ENCODE data around the gene BCAS3. TPM values are rescaled to one million over a fixed set of nuclear protein-coding genes. Genes with fewer than 3 reads are reported as not detected.

The BCAS3 gene
- polyA plus RNA-seq, 4 donors: 17.7 to 31.6 (median 28.4) TPM

- DNase-seq (ENCODE audit: low read depth in 4 of 4, low spot score in 3 of 4): no peak
Observed at GRCh38 chr17:61397086-61397842, 719.6 kb downstream of the BCAS3 start.

DNA sequence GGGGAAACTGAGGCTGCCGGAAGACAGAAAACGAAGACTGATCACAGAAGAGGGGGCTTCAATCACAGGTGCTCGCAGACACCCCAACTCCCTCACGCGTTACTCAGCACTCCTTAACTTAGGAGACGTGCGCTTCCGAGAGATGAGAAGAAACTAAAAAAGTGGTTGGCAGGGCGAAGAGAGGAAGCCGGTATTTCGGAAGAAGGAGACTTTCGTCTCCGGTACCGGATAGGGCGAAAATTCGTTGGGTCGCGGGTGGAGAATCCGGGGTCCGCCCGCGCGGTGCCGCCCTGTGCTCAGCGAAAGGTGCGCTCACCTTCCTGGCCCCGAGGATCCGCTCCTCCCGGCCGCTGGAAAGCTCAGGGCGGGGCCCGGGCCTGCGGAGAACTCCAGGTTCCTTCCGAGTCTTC, 721.1 kb downstream of the BCAS3 start:
- DNase-seq (ENCODE audit: low read depth in 4 of 4, low spot score in 3 of 4): no peak

GRCh38 chr17:61399131-61400065, 721.7 kb downstream of the BCAS3 start, which contains the start of gene TBX2:
Gene TBX2, plus strand, starts transcription at chr17:61399843. Its CDS starts 334 bp downstream, at chr17:61400177.
- DNase-seq (ENCODE audit: low read depth in 4 of 4, low spot score in 3 of 4): peak in 3 of 4 donors; percentile 85 to 89 (median 86)

DNA sequence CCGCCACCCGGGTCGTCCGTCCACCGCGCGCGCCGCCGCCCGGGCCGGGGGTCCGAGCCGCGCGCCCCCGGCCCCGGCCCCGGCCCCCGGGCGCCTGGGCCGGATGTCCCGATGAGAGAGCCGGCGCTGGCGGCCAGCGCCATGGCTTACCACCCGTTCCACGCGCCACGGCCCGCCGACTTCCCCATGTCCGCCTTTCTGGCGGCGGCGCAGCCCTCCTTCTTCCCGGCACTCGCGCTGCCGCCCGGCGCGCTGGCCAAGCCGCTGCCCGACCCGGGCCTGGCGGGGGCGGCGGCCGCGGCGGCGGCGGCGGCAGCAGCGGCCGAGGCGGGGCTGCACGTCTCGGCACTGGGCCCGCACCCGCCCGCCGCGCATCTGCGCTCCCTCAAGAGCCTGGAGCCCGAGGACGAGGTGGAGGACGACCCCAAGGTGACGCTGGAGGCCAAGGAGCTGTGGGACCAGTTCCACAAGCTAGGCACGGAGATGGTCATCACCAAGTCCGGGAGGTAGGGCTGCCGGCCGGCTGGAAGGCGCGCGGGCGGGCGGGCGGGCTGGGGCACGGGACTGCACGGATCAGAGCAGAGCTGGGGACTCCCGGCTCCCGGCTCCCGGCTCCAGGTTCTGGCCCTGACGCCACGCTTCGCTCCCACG, 722.5 kb downstream of the BCAS3 start:
- DNase-seq (ENCODE audit: low read depth in 4 of 4, low spot score in 3 of 4): no peak

- DNase-seq (ENCODE audit: low read depth in 4 of 4, low spot score in 3 of 4): no peak
Observed at GRCh38 chr17:61400717-61401388, 723.2 kb downstream of the BCAS3 start.

DNA sequence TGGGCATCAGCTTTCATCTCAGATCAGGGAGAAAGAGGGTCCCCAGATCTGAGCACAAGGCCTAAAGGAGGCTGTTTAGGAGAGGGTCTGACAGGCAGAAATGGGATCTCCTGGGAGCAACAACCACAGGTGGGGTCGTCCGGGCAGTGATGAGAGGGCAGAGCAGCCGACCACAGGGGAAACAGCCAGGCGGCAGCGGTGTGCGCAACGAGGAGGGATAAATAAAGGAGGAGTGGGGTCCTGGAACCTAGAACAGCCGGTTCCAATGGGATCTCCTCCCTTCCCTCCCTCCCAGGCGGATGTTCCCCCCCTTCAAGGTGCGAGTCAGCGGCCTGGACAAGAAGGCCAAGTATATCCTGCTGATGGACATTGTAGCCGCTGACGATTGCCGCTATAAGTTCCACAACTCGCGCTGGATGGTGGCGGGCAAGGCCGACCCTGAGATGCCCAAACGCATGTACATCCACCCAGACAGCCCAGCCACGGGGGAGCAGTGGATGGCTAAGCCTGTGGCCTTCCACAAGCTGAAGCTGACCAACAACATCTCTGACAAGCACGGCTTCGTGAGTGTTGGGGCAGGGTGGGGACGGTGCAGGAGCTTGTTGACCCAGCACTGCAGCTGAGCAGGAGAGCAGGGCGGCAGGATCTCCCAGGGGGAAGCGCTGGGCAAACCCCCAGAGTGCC, 723.9 kb downstream of the BCAS3 start:
- DNase-seq (ENCODE audit: low read depth in 4 of 4, low spot score in 3 of 4): no peak

DNA sequence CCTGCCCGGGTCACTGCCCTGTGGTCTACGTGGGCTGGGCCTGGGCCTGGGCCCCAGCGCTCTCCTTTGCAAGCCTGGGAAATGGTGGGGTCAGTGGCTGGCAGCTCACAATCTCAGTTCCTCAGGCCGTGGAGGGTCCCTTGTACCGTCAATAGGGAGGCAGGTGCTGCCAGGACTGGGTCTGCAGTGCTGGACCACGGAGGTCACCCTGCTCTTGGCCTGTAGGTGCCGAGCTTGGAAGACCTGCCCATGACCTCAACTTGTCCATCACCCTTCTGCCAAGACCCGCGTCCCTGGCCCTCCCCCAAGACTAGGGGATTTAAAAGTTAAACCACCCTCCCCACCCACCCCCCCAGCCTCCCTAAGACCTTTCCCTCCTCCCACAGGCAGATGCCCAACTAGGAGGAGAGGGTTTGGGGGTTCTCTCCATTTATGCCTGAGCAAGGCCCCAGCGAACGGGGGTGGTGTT, 724.5 kb downstream of the BCAS3 start:
- no peak for DNase-seq (ENCODE audit: low read depth in 4 of 4, low spot score in 3 of 4)

DNA sequence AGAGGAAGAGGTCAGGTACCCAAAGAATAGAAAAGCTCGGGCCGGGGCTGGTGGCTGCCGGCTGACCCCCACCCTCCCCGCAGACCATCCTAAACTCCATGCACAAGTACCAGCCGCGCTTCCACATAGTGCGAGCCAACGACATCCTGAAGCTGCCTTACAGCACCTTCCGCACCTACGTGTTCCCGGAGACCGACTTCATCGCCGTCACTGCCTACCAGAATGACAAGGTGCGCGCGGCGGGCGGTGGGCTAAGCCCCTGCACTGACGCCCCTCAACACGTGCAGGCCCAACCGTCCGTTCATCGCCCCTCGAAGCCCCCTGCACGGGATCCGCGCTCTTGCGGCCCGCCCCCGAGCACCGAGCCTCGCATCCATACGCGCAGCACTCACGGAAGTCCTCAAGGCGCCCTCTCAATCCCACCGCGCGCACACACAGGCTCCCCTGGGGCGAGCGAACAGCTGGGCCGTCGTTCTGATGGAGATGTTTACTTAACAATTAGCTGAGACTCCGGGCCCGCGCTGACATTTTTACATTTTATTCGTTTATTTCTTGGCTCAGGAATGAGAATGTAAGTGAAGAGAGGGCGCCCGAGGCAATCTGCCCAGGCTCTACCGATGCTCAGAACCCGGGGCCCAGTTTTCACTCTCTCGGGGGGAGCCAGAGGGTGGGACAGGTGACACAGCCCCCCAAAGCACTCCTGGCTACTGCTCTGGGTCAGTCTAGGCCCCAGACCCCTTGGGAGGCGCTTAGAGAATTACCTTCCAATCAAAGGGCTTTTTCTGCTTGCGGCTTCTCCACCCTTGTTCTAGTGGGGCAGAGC, 725.5 kb downstream of the BCAS3 start:
- DNase-seq (ENCODE audit: low read depth in 4 of 4, low spot score in 3 of 4): no peak

- no peak for DNase-seq (ENCODE audit: low read depth in 4 of 4, low spot score in 3 of 4)
Observed at GRCh38 chr17:61403801-61404662, 726.4 kb downstream of the BCAS3 start.

DNA sequence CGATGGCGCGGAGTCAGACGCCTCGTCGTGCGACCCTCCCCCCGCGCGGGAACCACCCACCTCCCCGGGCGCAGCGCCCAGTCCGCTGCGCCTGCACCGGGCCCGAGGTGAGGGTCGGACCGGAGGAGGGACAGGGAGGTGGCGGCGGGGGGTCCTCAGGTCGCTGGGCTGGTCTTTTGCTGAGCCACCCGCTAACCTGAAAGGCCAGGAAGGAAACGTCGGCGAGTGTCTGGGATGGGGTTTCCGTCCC, 726.9 kb downstream of the BCAS3 start:
- DNase-seq (ENCODE audit: low read depth in 4 of 4, low spot score in 3 of 4): no peak

DNA sequence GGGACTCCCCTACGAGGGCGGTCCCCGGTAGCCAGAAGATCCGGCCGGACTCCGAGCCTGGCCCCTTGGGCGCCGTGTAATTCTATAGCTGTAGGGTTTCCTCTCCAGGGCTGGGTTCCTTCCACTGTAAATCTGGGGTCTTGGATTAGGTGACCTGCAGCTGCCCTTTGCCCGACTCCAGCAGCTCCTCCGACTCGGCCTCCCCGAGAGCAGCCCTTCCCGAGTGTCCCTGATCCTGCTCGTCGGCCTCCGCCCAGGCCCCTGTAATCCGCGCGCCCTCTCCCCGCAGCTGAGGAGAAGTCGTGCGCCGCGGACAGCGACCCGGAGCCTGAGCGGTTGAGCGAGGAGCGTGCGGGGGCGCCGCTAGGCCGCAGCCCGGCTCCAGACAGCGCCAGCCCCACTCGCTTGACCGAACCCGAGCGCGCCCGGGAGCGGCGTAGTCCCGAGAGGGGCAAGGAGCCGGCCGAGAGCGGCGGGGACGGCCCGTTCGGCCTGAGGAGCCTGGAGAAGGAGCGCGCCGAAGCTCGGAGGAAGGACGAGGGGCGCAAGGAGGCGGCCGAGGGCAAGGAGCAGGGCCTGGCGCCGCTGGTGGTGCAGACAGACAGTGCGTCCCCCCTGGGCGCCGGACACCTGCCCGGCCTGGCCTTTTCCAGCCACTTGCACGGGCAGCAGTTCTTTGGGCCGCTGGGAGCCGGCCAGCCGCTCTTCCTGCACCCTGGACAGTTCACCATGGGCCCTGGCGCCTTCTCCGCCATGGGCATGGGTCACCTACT, 727.4 kb downstream of the BCAS3 start:
- no peak for DNase-seq (ENCODE audit: low read depth in 4 of 4, low spot score in 3 of 4)

- no peak for DNase-seq (ENCODE audit: low read depth in 4 of 4, low spot score in 3 of 4)
Observed at GRCh38 chr17:61405686-61406536, 728.3 kb downstream of the BCAS3 start.

DNA sequence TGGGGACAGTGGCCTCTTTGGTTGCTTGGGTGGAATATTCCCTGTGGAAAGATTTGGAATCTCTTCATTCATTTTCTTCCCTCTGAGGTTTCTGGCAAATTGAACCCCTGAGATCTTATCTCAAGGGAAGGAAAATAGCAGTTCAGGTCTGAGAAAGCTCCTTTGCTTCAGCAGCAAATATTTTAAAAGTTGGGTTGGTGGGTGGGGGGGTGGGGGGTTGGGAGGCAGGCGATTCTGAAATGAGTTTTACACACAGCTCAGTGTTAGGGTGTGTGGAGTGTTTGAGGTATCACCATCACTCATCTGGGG, 728.8 kb downstream of the BCAS3 start:
- DNase-seq (ENCODE audit: low read depth in 4 of 4, low spot score in 3 of 4): no peak

- no peak for DNase-seq (ENCODE audit: low read depth in 4 of 4, low spot score in 3 of 4)
Observed at GRCh38 chr17:61406971-61407911, 729.6 kb downstream of the BCAS3 start.

DNA sequence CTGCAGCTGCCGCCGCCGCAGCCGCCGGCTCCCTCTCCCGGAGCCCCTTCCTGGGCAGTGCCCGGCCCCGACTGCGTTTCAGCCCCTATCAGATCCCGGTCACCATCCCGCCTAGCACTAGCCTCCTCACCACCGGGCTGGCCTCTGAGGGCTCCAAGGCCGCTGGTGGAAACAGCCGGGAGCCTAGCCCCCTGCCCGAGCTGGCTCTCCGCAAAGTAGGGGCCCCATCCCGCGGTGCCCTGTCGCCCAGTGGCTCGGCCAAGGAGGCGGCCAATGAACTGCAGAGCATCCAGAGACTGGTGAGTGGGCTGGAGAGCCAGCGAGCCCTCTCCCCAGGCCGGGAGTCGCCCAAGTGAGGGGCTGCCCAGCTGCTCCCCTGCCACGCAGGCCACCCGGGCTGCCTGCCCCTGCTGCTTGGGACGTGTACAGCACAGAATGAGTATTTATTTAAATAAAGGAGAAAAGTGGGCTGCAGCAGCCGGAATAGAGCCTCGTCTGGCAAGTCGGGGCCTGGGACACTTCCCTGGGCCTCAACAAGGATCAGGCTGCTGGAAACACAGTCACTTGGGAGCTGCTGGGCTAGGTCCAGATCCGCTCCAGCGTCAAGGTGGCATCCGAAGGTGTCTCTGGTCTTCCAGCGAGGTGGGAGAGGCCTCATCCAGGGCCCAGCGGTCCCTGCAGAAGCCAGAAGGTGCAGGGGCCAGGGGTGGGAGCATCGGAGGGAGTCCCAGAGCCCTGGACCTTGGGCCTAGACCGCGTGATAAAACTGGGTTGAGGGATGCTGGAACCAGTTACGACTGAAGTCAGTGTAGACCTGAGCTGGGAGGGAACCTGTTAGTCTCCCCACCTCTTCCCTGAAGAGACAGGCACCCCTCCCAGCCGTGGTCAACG, 730.7 kb downstream of the BCAS3 start:
- DNase-seq (ENCODE audit: low read depth in 4 of 4, low spot score in 3 of 4): no peak

Measured in left renal pelvis (tissue), 4 donors.